Measurements from ENCODE around the gene CCDC88C.

Gene CCDC88C

DNA sequence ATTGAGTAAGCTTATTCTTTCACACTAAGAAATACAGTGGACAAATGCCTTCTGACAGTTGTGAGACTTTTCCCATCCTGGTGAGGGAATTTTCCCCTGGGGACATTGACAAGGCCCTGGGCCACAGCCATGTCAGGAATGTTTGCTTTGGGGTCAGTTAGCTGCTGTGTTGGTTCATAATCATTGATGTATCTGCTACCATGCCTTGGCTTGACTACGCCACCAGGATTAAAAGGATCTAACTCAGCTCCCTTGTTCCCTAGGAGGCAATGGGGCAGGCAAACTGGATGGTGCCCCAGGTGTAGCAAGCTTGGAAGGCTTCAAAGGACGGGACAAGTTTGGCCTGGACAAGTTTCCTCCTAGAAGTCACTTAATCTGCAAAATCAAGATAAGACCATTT is 3.1 kb upstream of the CCDC88C start:
- Histone ChIP-seq H3K27me3 (ENCODE audit: insufficient read depth, low read length) (no peaks in the 10 kb centered on the region), H4K8ac (ENCODE audit: low read depth, low read length) (no peak overlapping the region), H3K18ac (ENCODE audit: low read length) (no peak overlapping the region), H4K12ac (ENCODE audit: low read depth, low read length) (no peak overlapping the region), H3K4me2 (ENCODE audit: low read length) (no peak overlapping the region), H4K91ac (ENCODE audit: low read depth, low read length) (no peak overlapping the region), H3K36me3 (ENCODE audit: control insufficient read depth in 1 of 2, insufficient read depth in 2 of 2, low read length in 2 of 2) (no peaks in the 10 kb centered on the region), H2BK12ac (ENCODE audit: low read length) (no peak overlapping the region), H3K79me2 (ENCODE audit: control insufficient read depth, insufficient read depth, low read length, poor library complexity) (no peaks in the 10 kb centered on the region), H2BK5ac (ENCODE audit: low read depth, low read length, poor library complexity) (no peak overlapping the region), H3K23ac (ENCODE audit: low read length) (no peak overlapping the region), H3K79me1 (ENCODE audit: low read length) (peaks cover 3% of the 10 kb centered on the region), H3K14ac (ENCODE audit: low read length) (no peak overlapping the region), H2AFZ (ENCODE audit: insufficient read depth, low read length, poor library complexity) (no peak overlapping the region), H3K9me3 (ENCODE audit: insufficient read depth, low read depth, low read length) (no peaks in the 10 kb centered on the region), H3K9ac (ENCODE audit: low read length) (no peak overlapping the region), H2AK5ac (ENCODE audit: low read length) (no peak overlapping the region), H3K4ac (ENCODE audit: low read depth, low read length) (no peak overlapping the region), H3K4me1 (ENCODE audit: control insufficient read depth in 1 of 2, insufficient read depth in 2 of 2, low read length in 2 of 2) (peaks cover 18 to 30% of the 10 kb centered on the region in 2 experiments), H3K4me3 (ENCODE audit: low read depth, low read length) (no peak overlapping the region), H3K27ac (ENCODE audit: low read depth, low read length) (no peak overlapping the region), H2BK120ac (ENCODE audit: insufficient read depth, low read length, poor library complexity) (no peak overlapping the region)
- no CpG with 5 or more reads among the region's 2 CpGs for WGBS (ENCODE audit: extremely low coverage, insufficient coverage, insufficient read length)
- DNase-seq, result peak; percentile 62 to 68

- H3K27ac ChIP-seq (ENCODE audit: low read depth, low read length), result no peak overlapping the region
- H3K4ac ChIP-seq (ENCODE audit: low read depth, low read length), result no peak overlapping the region
- no peak overlapping the region for H4K8ac ChIP-seq (ENCODE audit: low read depth, low read length)
- H3K27me3 ChIP-seq (ENCODE audit: insufficient read depth, low read length), result no peaks in the 10 kb centered on the region
- H3K79me1 ChIP-seq (ENCODE audit: low read length), result peaks cover 3% of the 10 kb centered on the region
- no peaks in the 10 kb centered on the region for H3K79me2 ChIP-seq (ENCODE audit: control insufficient read depth, insufficient read depth, low read length, poor library complexity)
- H3K9ac ChIP-seq (ENCODE audit: low read length), result no peak overlapping the region
- no peak overlapping the region for H2BK12ac ChIP-seq (ENCODE audit: low read length)
- no peak overlapping the region for H4K91ac ChIP-seq (ENCODE audit: low read depth, low read length)
- WGBS (ENCODE audit: extremely low coverage, insufficient coverage, insufficient read length), result no CpG with 5 or more reads among the region's 3 CpGs
- no peak overlapping the region for H2AFZ ChIP-seq (ENCODE audit: insufficient read depth, low read length, poor library complexity)
- H3K36me3 ChIP-seq (ENCODE audit: control insufficient read depth in 1 of 2, insufficient read depth in 2 of 2, low read length in 2 of 2), result no peaks in the 10 kb centered on the region
- H3K23ac ChIP-seq (ENCODE audit: low read length), result no peak overlapping the region
- H3K4me3 ChIP-seq (ENCODE audit: low read depth, low read length), result no peak overlapping the region
- no peak overlapping the region for H2BK5ac ChIP-seq (ENCODE audit: low read depth, low read length, poor library complexity)
- H3K14ac ChIP-seq (ENCODE audit: low read length), result no peak overlapping the region
- H3K4me1 ChIP-seq (ENCODE audit: control insufficient read depth in 1 of 2, insufficient read depth in 2 of 2, low read length in 2 of 2), result peaks cover 21 to 34% of the 10 kb centered on the region in 2 experiments
- no peak overlapping the region for H4K12ac ChIP-seq (ENCODE audit: low read depth, low read length)
- H3K4me2 ChIP-seq (ENCODE audit: low read length), result no peak overlapping the region
- H2BK120ac ChIP-seq (ENCODE audit: insufficient read depth, low read length, poor library complexity), result no peak overlapping the region
- DNase-seq, result peak; percentile 17 to 92
- H3K9me3 ChIP-seq (ENCODE audit: insufficient read depth, low read depth, low read length), result no peaks in the 10 kb centered on the region
- H2AK5ac ChIP-seq (ENCODE audit: low read length), result no peak overlapping the region
- no peak overlapping the region for H3K18ac ChIP-seq (ENCODE audit: low read length)
These were observed 1.8 kb upstream of the CCDC88C start for GRCh38 chr14:91419451-91419850.

GRCh38 chr14:91419044-91419397 is 1.4 kb upstream of the CCDC88C start:
- H3K9ac ChIP-seq (ENCODE audit: low read length), result no peak overlapping the region
- H3K27me3 ChIP-seq (ENCODE audit: insufficient read depth, low read length), result no peaks in the 10 kb centered on the region
- no peak overlapping the region for H4K12ac ChIP-seq (ENCODE audit: low read depth, low read length)
- no peak overlapping the region for H3K14ac ChIP-seq (ENCODE audit: low read length)
- no peak overlapping the region for H3K4ac ChIP-seq (ENCODE audit: low read depth, low read length)
- no peak overlapping the region for H2BK120ac ChIP-seq (ENCODE audit: insufficient read depth, low read length, poor library complexity)
- H3K4me2 ChIP-seq (ENCODE audit: low read length), result no peak overlapping the region
- H2AK5ac ChIP-seq (ENCODE audit: low read length), result no peak overlapping the region
- no peak overlapping the region for H3K4me3 ChIP-seq (ENCODE audit: low read depth, low read length)
- no peaks in the 10 kb centered on the region for H3K79me2 ChIP-seq (ENCODE audit: control insufficient read depth, insufficient read depth, low read length, poor library complexity)
- no peak overlapping the region for H3K27ac ChIP-seq (ENCODE audit: low read depth, low read length)
- no peak overlapping the region for H2AFZ ChIP-seq (ENCODE audit: insufficient read depth, low read length, poor library complexity)
- no peaks in the 10 kb centered on the region for H3K36me3 ChIP-seq (ENCODE audit: control insufficient read depth in 1 of 2, insufficient read depth in 2 of 2, low read length in 2 of 2)
- no peak overlapping the region for H2BK12ac ChIP-seq (ENCODE audit: low read length)
- DNase-seq, result no peak
- H2BK5ac ChIP-seq (ENCODE audit: low read depth, low read length, poor library complexity), result no peak overlapping the region
- no peak overlapping the region for H3K18ac ChIP-seq (ENCODE audit: low read length)
- no peak overlapping the region for H4K8ac ChIP-seq (ENCODE audit: low read depth, low read length)
- WGBS (ENCODE audit: extremely low coverage, insufficient coverage, insufficient read length), result no CpG with 5 or more reads among the region's 12 CpGs
- no peak overlapping the region for H4K91ac ChIP-seq (ENCODE audit: low read depth, low read length)
- no peak overlapping the region for H3K23ac ChIP-seq (ENCODE audit: low read length)
- H3K79me1 ChIP-seq (ENCODE audit: low read length), result peaks cover 3% of the 10 kb centered on the region
- no peaks in the 10 kb centered on the region for H3K9me3 ChIP-seq (ENCODE audit: insufficient read depth, low read depth, low read length)
- H3K4me1 ChIP-seq (ENCODE audit: control insufficient read depth in 1 of 2, insufficient read depth in 2 of 2, low read length in 2 of 2), result peaks cover 22 to 35% of the 10 kb centered on the region in 2 experiments

- Histone ChIP-seq H3K4ac (ENCODE audit: low read depth, low read length) (no peak overlapping the region), H4K8ac (ENCODE audit: low read depth, low read length) (peak overlapping the region; percentile 13), H3K9me3 (ENCODE audit: insufficient read depth, low read depth, low read length) (no peaks in the 10 kb centered on the region), H3K36me3 (ENCODE audit: control insufficient read depth in 1 of 2, insufficient read depth in 2 of 2, low read length in 2 of 2) (no peaks in the 10 kb centered on the region), H2AFZ (ENCODE audit: insufficient read depth, low read length, poor library complexity) (peak overlapping the region; percentile 71), H3K18ac (ENCODE audit: low read length) (peak overlapping the region; percentile 14), H3K4me3 (ENCODE audit: low read depth, low read length) (peak overlapping the region; percentile 70), H3K14ac (ENCODE audit: low read length) (no peak overlapping the region), H2BK12ac (ENCODE audit: low read length) (no peak overlapping the region), H4K91ac (ENCODE audit: low read depth, low read length) (peak overlapping the region; percentile 43), H3K79me2 (ENCODE audit: control insufficient read depth, insufficient read depth, low read length, poor library complexity) (no peaks in the 10 kb centered on the region), H2BK5ac (ENCODE audit: low read depth, low read length, poor library complexity) (no peak overlapping the region), H3K27ac (ENCODE audit: low read depth, low read length) (no peak overlapping the region), H2AK5ac (ENCODE audit: low read length) (no peak overlapping the region), H2BK120ac (ENCODE audit: insufficient read depth, low read length, poor library complexity) (peak overlapping the region; percentile 37), H3K27me3 (ENCODE audit: insufficient read depth, low read length) (no peaks in the 10 kb centered on the region), H4K12ac (ENCODE audit: low read depth, low read length) (peak overlapping the region; percentile 51), H3K79me1 (ENCODE audit: low read length) (peaks cover 3% of the 10 kb centered on the region), H3K9ac (ENCODE audit: low read length) (no peak overlapping the region), H3K4me1 (ENCODE audit: control insufficient read depth in 1 of 2, insufficient read depth in 2 of 2, low read length in 2 of 2) (peaks cover 26 to 39% of the 10 kb centered on the region in 2 experiments), H3K23ac (ENCODE audit: low read length) (no peak overlapping the region), H3K4me2 (ENCODE audit: low read length) (peak overlapping the region; percentile 99)
- WGBS (ENCODE audit: extremely low coverage, insufficient coverage, insufficient read length), result no CpG with 5 or more reads among the region's 42 CpGs
- peak; percentile 89 to 95 for DNase-seq
These were observed 895 bp upstream of the CCDC88C start for GRCh38 chr14:91418387-91419043.

Data from trophoblast cell (in vitro differentiated cells and primary cell).